ENCODE data around the gene DPP4. TPM values are rescaled to one million over a fixed set of nuclear protein-coding genes. Genes with fewer than 3 reads are reported as not detected.

The DPP4 gene
- total RNA-seq = 100 to 1,000 TPM; 101 to 107 TPM

GRCh38 chr2:162073888-162074631, at the start of gene DPP4:
Gene DPP4 (minus strand): TSS chr2:162074215. CDS start chr2:162073981, 234 bp downstream.
- ATAC-seq (ENCODE audit: low read depth) = peak; percentile 85
- peaks cover 70% of the 10 kb centered on the region for H3K36me3 Mint-ChIP-seq

GRCh38 chr2:162118166-162119031, 44.4 kb upstream of the DPP4 start:
- no peak overlapping the region for H3K4me3 Mint-ChIP-seq
- no peaks in the 10 kb centered on the region for H3K27me3 Mint-ChIP-seq
- H3K27ac Mint-ChIP-seq = peak overlapping the region; percentile 40

More at GRCh38 chr2:162073888-162074631, at the start of gene DPP4:
- H3K4me3 Mint-ChIP-seq = peak within 1 kb of the TSS; percentile 91
- peaks cover 40% of the 10 kb centered on the region for H3K4me1 Mint-ChIP-seq
- DNase-seq = peak; percentile 79
- POLR2A ChIA-PET = interaction anchor here (0.8 to 3.3 kb wide), 18 partner anchors 9 to 766 kb away, joined by 3 to 24 read pairs (median 4); partner anchors contain the start of gene PSMD14
- H3K27ac Mint-ChIP-seq = peak within 1 kb of the TSS; percentile 95
- H3K27me3 Mint-ChIP-seq = no peaks in the 10 kb centered on the region
- peaks cover 15% of the 10 kb centered on the region for H3K9me3 Mint-ChIP-seq

GRCh38 chr2:162116352-162116751, 42.3 kb upstream of the DPP4 start:
- H3K9me3 Mint-ChIP-seq = peaks cover 11% of the 10 kb centered on the region

More at GRCh38 chr2:162118166-162119031, 44.4 kb upstream of the DPP4 start:
- no peak for ATAC-seq (ENCODE audit: low read depth)
- Mint-ChIP-seq H3K4me1 (peaks cover 13% of the 10 kb centered on the region), H3K36me3 (peaks cover 20% of the 10 kb centered on the region), H3K9me3 (peaks cover 6% of the 10 kb centered on the region)
- DNase-seq = no peak
- POLR2A ChIA-PET = no interaction called here

GRCh38 chr2:162115076-162115475, 41.1 kb upstream of the DPP4 start:
- POLR2A ChIA-PET = no interaction called here
- no peak for DNase-seq
- Mint-ChIP-seq H3K9me3 (peaks cover 11% of the 10 kb centered on the region), H3K27me3 (no peaks in the 10 kb centered on the region), H3K4me3 (no peak overlapping the region), H3K36me3 (peaks cover 20% of the 10 kb centered on the region), H3K27ac (no peak overlapping the region), H3K4me1 (peaks cover 13% of the 10 kb centered on the region)
- no peak for ATAC-seq (ENCODE audit: low read depth)

More at GRCh38 chr2:162116352-162116751, 42.3 kb upstream of the DPP4 start:
- POLR2A ChIA-PET = no interaction called here
- ATAC-seq (ENCODE audit: low read depth) = no peak
- no peaks in the 10 kb centered on the region for H3K27me3 Mint-ChIP-seq
- H3K4me3 Mint-ChIP-seq = no peak overlapping the region
- H3K27ac Mint-ChIP-seq = no peak overlapping the region
- H3K4me1 Mint-ChIP-seq = peaks cover 13% of the 10 kb centered on the region
- H3K36me3 Mint-ChIP-seq = peaks cover 20% of the 10 kb centered on the region
- DNase-seq = no peak

GRCh38 chr2:162114271-162114670, 40.3 kb upstream of the DPP4 start:
- Mint-ChIP-seq H3K36me3 (peaks cover 20% of the 10 kb centered on the region), H3K27ac (no peak overlapping the region), H3K4me1 (peaks cover 13% of the 10 kb centered on the region), H3K4me3 (no peak overlapping the region), H3K9me3 (peaks cover 11% of the 10 kb centered on the region), H3K27me3 (no peaks in the 10 kb centered on the region)
- ATAC-seq (ENCODE audit: low read depth) (no peak), DNase-seq (no peak)
- POLR2A ChIA-PET = no interaction called here

GRCh38 chr2:162113776-162114168, 39.8 kb upstream of the DPP4 start:
- peaks cover 22% of the 10 kb centered on the region for H3K36me3 Mint-ChIP-seq
- no peak overlapping the region for H3K4me3 Mint-ChIP-seq
- peaks cover 12% of the 10 kb centered on the region for H3K4me1 Mint-ChIP-seq
- DNase-seq (no peak), ATAC-seq (ENCODE audit: low read depth) (no peak)
- POLR2A ChIA-PET = no interaction called here
- no peak overlapping the region for H3K27ac Mint-ChIP-seq
- peaks cover 11% of the 10 kb centered on the region for H3K9me3 Mint-ChIP-seq
- no peaks in the 10 kb centered on the region for H3K27me3 Mint-ChIP-seq

GRCh38 chr2:162113088-162113775, 39.2 kb upstream of the DPP4 start:
- POLR2A ChIA-PET = no interaction called here
- Mint-ChIP-seq H3K36me3 (peaks cover 22% of the 10 kb centered on the region), H3K27ac (no peak overlapping the region), H3K9me3 (peaks cover 11% of the 10 kb centered on the region), H3K27me3 (no peaks in the 10 kb centered on the region), H3K4me1 (peaks cover 10% of the 10 kb centered on the region), H3K4me3 (no peak overlapping the region)
- ATAC-seq (ENCODE audit: low read depth) (no peak), DNase-seq (no peak)

GRCh38 chr2:162111958-162112850, 38.2 kb upstream of the DPP4 start:
- POLR2A ChIA-PET = no interaction called here
- peaks cover 17% of the 10 kb centered on the region for H3K4me1 Mint-ChIP-seq
- peaks cover 24% of the 10 kb centered on the region for H3K36me3 Mint-ChIP-seq
- DNase-seq (no peak), ATAC-seq (ENCODE audit: low read depth) (no peak)
- H3K9me3 Mint-ChIP-seq = peaks cover 11% of the 10 kb centered on the region
- H3K4me3 Mint-ChIP-seq = no peak overlapping the region
- no peaks in the 10 kb centered on the region for H3K27me3 Mint-ChIP-seq
- H3K27ac Mint-ChIP-seq = no peak overlapping the region

GRCh38 chr2:162107361-162107901, 33.4 kb upstream of the DPP4 start:
- POLR2A ChIA-PET = no interaction called here
- Mint-ChIP-seq H3K27ac (no peak overlapping the region), H3K27me3 (peaks cover 4% of the 10 kb centered on the region), H3K4me1 (peaks cover 9% of the 10 kb centered on the region), H3K4me3 (no peak overlapping the region), H3K9me3 (peaks cover 2% of the 10 kb centered on the region), H3K36me3 (peaks cover 4% of the 10 kb centered on the region)
- ATAC-seq (ENCODE audit: low read depth) = no peak
- no peak for DNase-seq

GRCh38 chr2:162106746-162107145, 32.7 kb upstream of the DPP4 start:
- Mint-ChIP-seq H3K27ac (no peak overlapping the region), H3K4me1 (peaks cover 9% of the 10 kb centered on the region), H3K27me3 (peaks cover 4% of the 10 kb centered on the region), H3K4me3 (no peak overlapping the region), H3K9me3 (peaks cover 2% of the 10 kb centered on the region), H3K36me3 (peaks cover 4% of the 10 kb centered on the region)
- ATAC-seq (ENCODE audit: low read depth) = no peak
- DNase-seq = no peak
- POLR2A ChIA-PET = interaction anchor here (0.6 kb wide), 1 partner anchor 896 kb away, joined by 3 read pairs; no protein-coding TSS in a partner anchor

- POLR2A ChIA-PET = no interaction called here
- H3K27ac Mint-ChIP-seq = no peak overlapping the region
- peaks cover 9% of the 10 kb centered on the region for H3K4me1 Mint-ChIP-seq
- ATAC-seq (ENCODE audit: low read depth) (no peak), DNase-seq (no peak)
- peaks cover 4% of the 10 kb centered on the region for H3K36me3 Mint-ChIP-seq
- peaks cover 4% of the 10 kb centered on the region for H3K27me3 Mint-ChIP-seq
- H3K4me3 Mint-ChIP-seq = no peak overlapping the region
- H3K9me3 Mint-ChIP-seq = peaks cover 2% of the 10 kb centered on the region
These were observed 32.1 kb upstream of the DPP4 start for GRCh38 chr2:162106146-162106551.

- POLR2A ChIA-PET = no interaction called here
- ATAC-seq (ENCODE audit: low read depth) (no peak), DNase-seq (no peak)
- Mint-ChIP-seq H3K27ac (no peak overlapping the region), H3K9me3 (peaks cover 2% of the 10 kb centered on the region), H3K4me3 (no peak overlapping the region), H3K27me3 (peaks cover 4% of the 10 kb centered on the region), H3K36me3 (peaks cover 2% of the 10 kb centered on the region), H3K4me1 (peaks cover 9% of the 10 kb centered on the region)
These were observed 29.5 kb upstream of the DPP4 start for GRCh38 chr2:162103443-162104009.
